ENCODE data around the gene GOLGA6C.
"Not testable (repeated sequence)": the region's sequence is repeated elsewhere in the genome, so short reads cannot be mapped to it uniquely, and the experiment has no call there.

- TF ChIP-seq, protein P1, sequence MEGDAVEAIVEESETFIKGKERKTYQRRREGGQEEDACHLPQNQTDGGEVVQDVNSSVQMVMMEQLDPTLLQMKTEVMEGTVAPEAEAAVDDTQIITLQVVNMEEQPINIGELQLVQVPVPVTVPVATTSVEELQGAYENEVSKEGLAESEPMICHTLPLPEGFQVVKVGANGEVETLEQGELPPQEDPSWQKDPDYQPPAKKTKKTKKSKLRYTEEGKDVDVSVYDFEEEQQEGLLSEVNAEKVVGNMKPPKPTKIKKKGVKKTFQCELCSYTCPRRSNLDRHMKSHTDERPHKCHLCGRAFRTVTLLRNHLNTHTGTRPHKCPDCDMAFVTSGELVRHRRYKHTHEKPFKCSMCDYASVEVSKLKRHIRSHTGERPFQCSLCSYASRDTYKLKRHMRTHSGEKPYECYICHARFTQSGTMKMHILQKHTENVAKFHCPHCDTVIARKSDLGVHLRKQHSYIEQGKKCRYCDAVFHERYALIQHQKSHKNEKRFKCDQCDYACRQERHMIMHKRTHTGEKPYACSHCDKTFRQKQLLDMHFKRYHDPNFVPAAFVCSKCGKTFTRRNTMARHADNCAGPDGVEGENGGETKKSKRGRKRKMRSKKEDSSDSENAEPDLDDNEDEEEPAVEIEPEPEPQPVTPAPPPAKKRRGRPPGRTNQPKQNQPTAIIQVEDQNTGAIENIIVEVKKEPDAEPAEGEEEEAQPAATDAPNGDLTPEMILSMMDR (IDR thresholded peaks at IDR 0.05 in 2 of 3, conservative IDR thresholded peaks at IDR 0.05 in 1 of 3; ENCODE audit: control insufficient read depth in 2 of 3, extremely low read depth in 1 of 3, insufficient read depth in 1 of 3, low read depth in 3 of 3, low read length in 3 of 3) = not testable (repeated sequence)
- TF ChIP-seq EZH2 (IDR thresholded peaks at IDR 0.05; ENCODE audit: borderline replicate concordance, control insufficient read depth, low read depth, low read length); SPI1 (IDR thresholded peaks at IDR 0.05; ENCODE audit: borderline replicate concordance, insufficient read depth, low read depth, low read length); SMC3 (IDR thresholded peaks at IDR 0.05; ENCODE audit: borderline replicate concordance, low read length); RCOR1 (conservative IDR thresholded peaks at IDR 0.05; ENCODE audit: low read depth, low read length); CEBPB (IDR thresholded peaks at IDR 0.05; ENCODE audit: borderline replicate concordance in 1 of 2, low read depth in 2 of 2, low read length in 2 of 2); CHD1 (IDR thresholded peaks at IDR 0.05; ENCODE audit: low read depth, low read length); RAD21 (IDR thresholded peaks at IDR 0.05; ENCODE audit: insufficient read depth, low read depth, low read length); POLR2A (IDR thresholded peaks at IDR 0.05; ENCODE audit: low read depth, low read length); CEBPZ (IDR thresholded peaks at IDR 0.05; ENCODE audit: low read depth, low read length); GABPA (IDR thresholded peaks at IDR 0.05; ENCODE audit: low read depth); ZNF217 (IDR thresholded peaks at IDR 0.05); JUNB (IDR thresholded peaks at IDR 0.05): not testable (repeated sequence)
These were observed 31.0 kb upstream of the GOLGA6C start for GRCh38 chr15:75227112-75227511.
